ENCODE data around the gene CNTN1. TPM values are rescaled to one million over a fixed set of nuclear protein-coding genes. Genes with fewer than 3 reads are reported as not detected.

Gene CNTN1
- total and polyA plus RNA-seq, 10 donors, result 0.50 to 12.3 (median 5.8) TPM

DNA sequence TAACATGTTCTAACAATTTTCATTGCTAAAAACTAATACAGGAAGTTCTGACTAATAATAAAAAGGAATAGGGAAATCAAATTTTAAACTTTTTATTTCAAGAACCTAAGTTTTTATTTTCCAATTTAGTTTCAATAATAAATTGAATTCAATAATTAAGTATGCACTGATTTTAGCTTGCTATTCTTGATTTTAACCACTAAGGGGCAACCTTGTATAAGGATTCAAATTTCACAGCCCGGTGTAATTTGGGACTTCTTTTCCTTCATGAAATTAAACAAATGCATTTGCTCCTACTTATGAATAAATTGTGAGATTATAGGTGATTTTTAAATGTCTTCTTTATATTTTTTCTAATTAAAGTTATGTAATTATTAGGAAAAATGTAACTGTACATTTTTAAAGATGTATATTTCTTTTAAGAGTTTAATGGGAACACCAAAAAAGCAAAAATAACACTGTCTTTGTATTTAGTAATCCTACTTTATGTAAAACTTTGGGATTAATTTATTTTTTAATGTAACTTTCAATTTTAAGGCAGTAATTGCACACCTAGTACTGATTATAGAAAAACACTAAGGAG, 254.5 kb downstream of the CNTN1 start:
- DNase-seq, result no peak
- TF ChIP-seq, protein P1, sequence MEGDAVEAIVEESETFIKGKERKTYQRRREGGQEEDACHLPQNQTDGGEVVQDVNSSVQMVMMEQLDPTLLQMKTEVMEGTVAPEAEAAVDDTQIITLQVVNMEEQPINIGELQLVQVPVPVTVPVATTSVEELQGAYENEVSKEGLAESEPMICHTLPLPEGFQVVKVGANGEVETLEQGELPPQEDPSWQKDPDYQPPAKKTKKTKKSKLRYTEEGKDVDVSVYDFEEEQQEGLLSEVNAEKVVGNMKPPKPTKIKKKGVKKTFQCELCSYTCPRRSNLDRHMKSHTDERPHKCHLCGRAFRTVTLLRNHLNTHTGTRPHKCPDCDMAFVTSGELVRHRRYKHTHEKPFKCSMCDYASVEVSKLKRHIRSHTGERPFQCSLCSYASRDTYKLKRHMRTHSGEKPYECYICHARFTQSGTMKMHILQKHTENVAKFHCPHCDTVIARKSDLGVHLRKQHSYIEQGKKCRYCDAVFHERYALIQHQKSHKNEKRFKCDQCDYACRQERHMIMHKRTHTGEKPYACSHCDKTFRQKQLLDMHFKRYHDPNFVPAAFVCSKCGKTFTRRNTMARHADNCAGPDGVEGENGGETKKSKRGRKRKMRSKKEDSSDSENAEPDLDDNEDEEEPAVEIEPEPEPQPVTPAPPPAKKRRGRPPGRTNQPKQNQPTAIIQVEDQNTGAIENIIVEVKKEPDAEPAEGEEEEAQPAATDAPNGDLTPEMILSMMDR (IDR thresholded peaks at IDR 0.05 in 8 of 11, conservative IDR thresholded peaks at IDR 0.05 in 3 of 11), result peak; percentile 34 to 69 (median 65)
- no peak for TF ChIP-seq POLR2AphosphoS5 (IDR thresholded peaks at IDR 0.05)
- no peak for TF ChIP-seq POLR2A (IDR thresholded peaks at IDR 0.05)
- Histone ChIP-seq H3K9me3 (no peaks in the 10 kb centered on the region), H3K36me3 (no peaks in the 10 kb centered on the region), H3K4me1 (no peaks in the 10 kb centered on the region), H3K27ac (no peak overlapping the region), H3K27me3 (replicated peaks in 1 of 7) (no peaks in the 10 kb centered on the region), H3K4me3 (no peak overlapping the region)
- WGBS, 5 donors, result 3 to 7% (median 3%) methylated on average over 1 of the region's 1 CpG
- intact Hi-C loops (cut with DNase I; ENCODE audit: low total_unique reads), result no loop called here

DNA sequence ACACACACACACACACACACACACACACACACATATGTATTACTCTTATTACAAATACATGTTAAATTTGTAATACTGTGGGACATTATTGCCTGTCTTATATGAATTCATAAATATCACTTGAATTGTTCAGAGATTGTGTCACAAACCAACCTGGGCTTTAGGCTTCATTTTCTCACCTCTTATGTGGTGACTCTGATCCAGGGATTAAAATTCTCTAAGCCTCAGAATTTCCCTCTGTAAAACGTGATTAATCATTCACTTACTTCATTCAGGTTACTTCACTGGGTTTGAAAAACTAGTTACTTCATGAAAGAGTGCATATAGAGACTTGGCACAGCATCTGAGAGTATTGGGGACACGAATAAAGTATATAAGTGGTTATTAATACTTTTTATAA, 255.6 kb downstream of the CNTN1 start:
- 55 to 67% (median 64%) methylated on average over 2 of the region's 2 CpGs for WGBS, 5 donors
- intact Hi-C loops (cut with DNase I; ENCODE audit: low total_unique reads), result no loop called here
- no peak for DNase-seq
- H3K36me3 ChIP-seq, result no peaks in the 10 kb centered on the region
- TF ChIP-seq, protein P1 (IDR thresholded peaks at IDR 0.05 in 8 of 11, conservative IDR thresholded peaks at IDR 0.05 in 3 of 11), result no peak
- TF ChIP-seq POLR2AphosphoS5 (IDR thresholded peaks at IDR 0.05) (no peak), POLR2A (IDR thresholded peaks at IDR 0.05) (no peak)
- no peaks in the 10 kb centered on the region for H3K27me3 ChIP-seq (replicated peaks in 1 of 7)
- no peak overlapping the region for H3K4me3 ChIP-seq
- H3K9me3 ChIP-seq, result no peaks in the 10 kb centered on the region
- no peaks in the 10 kb centered on the region for H3K4me1 ChIP-seq
- H3K27ac ChIP-seq, result no peak overlapping the region

DNA sequence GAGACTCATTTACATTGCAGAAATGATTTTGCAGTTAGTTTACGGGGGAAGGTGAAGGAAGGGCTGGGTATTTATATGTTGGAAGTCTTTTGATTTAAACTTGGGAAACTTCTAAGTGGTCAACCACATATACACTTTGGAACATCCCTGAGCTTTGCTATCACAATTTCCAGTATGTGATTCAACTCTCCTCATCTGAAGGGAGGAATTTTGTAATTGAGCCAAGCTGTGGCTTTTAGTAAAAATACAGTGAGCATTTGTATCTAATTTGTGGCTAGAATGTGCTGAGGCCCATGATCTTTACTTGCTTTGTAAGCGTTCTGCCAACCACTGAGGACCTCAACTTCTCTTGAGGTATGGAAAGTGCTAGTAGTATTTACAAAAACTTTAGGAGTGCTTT, 260.8 kb downstream of the CNTN1 start:
- H3K27me3 ChIP-seq (replicated peaks in 1 of 7), result no peaks in the 10 kb centered on the region
- no peaks in the 10 kb centered on the region for H3K36me3 ChIP-seq
- DNase-seq, result no peak
- no peak overlapping the region for H3K4me3 ChIP-seq
- H3K27ac ChIP-seq, result no peak overlapping the region
- no peaks in the 10 kb centered on the region for H3K4me1 ChIP-seq
- no peak for TF ChIP-seq POLR2AphosphoS5 (IDR thresholded peaks at IDR 0.05)
- TF ChIP-seq POLR2A (IDR thresholded peaks at IDR 0.05), result no peak
- TF ChIP-seq, protein P1 (IDR thresholded peaks at IDR 0.05 in 8 of 11, conservative IDR thresholded peaks at IDR 0.05 in 3 of 11), result no peak
- no peaks in the 10 kb centered on the region for H3K9me3 ChIP-seq
- 84 to 96% (median 94%) methylated on average over 2 of the region's 2 CpGs for WGBS, 5 donors
- intact Hi-C loops (cut with DNase I; ENCODE audit: low total_unique reads), result no loop called here

DNA sequence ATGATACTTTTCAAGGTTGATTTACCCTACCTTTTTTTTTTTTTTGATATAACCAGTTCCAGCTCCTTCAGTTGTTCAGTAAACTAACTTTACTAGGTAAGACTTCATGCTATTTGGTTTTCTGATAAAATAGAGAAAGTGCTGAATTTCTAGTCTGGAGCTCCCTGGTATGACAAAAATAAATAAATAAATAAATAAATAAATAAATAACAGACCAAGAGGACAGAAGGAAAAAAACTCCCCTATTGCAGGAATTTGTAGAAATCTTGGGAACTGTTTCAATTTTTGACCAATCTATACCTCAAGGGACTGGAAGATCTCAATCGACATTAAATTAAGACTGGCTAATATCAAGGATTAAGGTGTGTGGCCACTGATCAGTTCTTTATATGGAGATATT, 265.2 kb downstream of the CNTN1 start:
- 88 to 98% (median 91%) methylated on average over 1 of the region's 1 CpG for WGBS, 5 donors
- Histone ChIP-seq H3K4me3 (no peak overlapping the region), H3K27ac (no peak overlapping the region), H3K9me3 (no peaks in the 10 kb centered on the region), H3K4me1 (no peaks in the 10 kb centered on the region), H3K27me3 (replicated peaks in 1 of 7) (no peaks in the 10 kb centered on the region), H3K36me3 (no peaks in the 10 kb centered on the region)
- TF ChIP-seq, protein P1 (IDR thresholded peaks at IDR 0.05 in 8 of 11, conservative IDR thresholded peaks at IDR 0.05 in 3 of 11), result no peak
- no peak for TF ChIP-seq POLR2A (IDR thresholded peaks at IDR 0.05)
- no peak for TF ChIP-seq POLR2AphosphoS5 (IDR thresholded peaks at IDR 0.05)
- intact Hi-C loops (cut with DNase I; ENCODE audit: low total_unique reads), result no loop called here
- DNase-seq, result no peak
